Endodermal cell (in vitro differentiated cells): Measurements from ENCODE around the gene RIMBP2. TPM values are rescaled to one million over a fixed set of nuclear protein-coding genes. Genes with fewer than 3 reads are reported as not detected.

Experiments
- DNase-seq: peaks from one replicate; pipeline ENCODE4 v3.0.0-alpha.2; 2017
- H3K27ac ChIP-seq: 2 replicates; pipeline ENCODE4 v1.5.1; 2013; ENCODE audit warnings: mild to moderate bottlenecking, low read depth, low read length, moderate library complexity
- H3K27me3 ChIP-seq: 2 replicates; pipeline ENCODE4 v1.6.1; 2013; ENCODE audit warnings: mild to moderate bottlenecking, low read length, moderate library complexity; ENCODE audit not compliant: insufficient read depth, control insufficient read depth, poor library complexity, severe bottlenecking
- H3K36me3 ChIP-seq: 2 replicates; pipeline ENCODE4 v1.7.0; 2013; ENCODE audit warnings: mild to moderate bottlenecking, low read length, moderate library complexity; ENCODE audit not compliant: control insufficient read depth, insufficient read depth
- H3K4me1 ChIP-seq: one replicate; pipeline ENCODE4 v1.7.0; 2013; ENCODE audit warnings: low read length; ENCODE audit not compliant: control insufficient read depth, insufficient read depth
- H3K4me3 ChIP-seq: 2 replicates; pipeline ENCODE4 v1.5.1; 2013; ENCODE audit warnings: mild to moderate bottlenecking, low read length, moderate library complexity
- H3K9ac ChIP-seq: 2 replicates; pipeline ENCODE4 v1.6.1; 2013; ENCODE audit warnings: mild to moderate bottlenecking, low read length, moderate library complexity; ENCODE audit not compliant: poor library complexity, severe bottlenecking; ENCODE audit errors: extremely low read depth
- H3K9me3 ChIP-seq: 2 replicates; pipeline ENCODE4 v1.6.1; 2013; ENCODE audit warnings: mild to moderate bottlenecking, low read length, moderate library complexity; ENCODE audit not compliant: control insufficient read depth
- H3K27ac Mint-ChIP-seq: 2 replicates; pipeline ENCODE4 v1.8.0; 2020; ENCODE audit warnings: mixed read lengths
- H3K27me3 Mint-ChIP-seq: 2 replicates; pipeline ENCODE4 v1.8.0; 2021; ENCODE audit warnings: mild to moderate bottlenecking, mixed read lengths; ENCODE audit not compliant: insufficient read depth
- H3K36me3 Mint-ChIP-seq: 2 replicates; pipeline ENCODE4 v1.8.0; 2020; ENCODE audit warnings: low read depth, mixed read lengths
- H3K4me1 Mint-ChIP-seq: 2 replicates; pipeline ENCODE4 v1.8.0; 2020; ENCODE audit warnings: mixed read lengths
- H3K4me3 Mint-ChIP-seq: 2 replicates; pipeline ENCODE4 v1.8.0; 2020; ENCODE audit warnings: mild to moderate bottlenecking, moderate library complexity, mixed read lengths
- H3K9me3 Mint-ChIP-seq: 2 replicates; pipeline ENCODE4 v1.8.0; 2020; ENCODE audit warnings: mild to moderate bottlenecking, mixed read lengths
- CTCF ChIP-seq: fragments of 200-600 bp; sonication (generic); conservative IDR thresholded peaks from 2 replicates; pipeline ENCODE4 v1.5.0; 2021; ENCODE audit warnings: antibody characterized with exemption, mild to moderate bottlenecking
- WGBS, 2 experiments: methylation state at CpG; one replicate each; pipeline versions ENCODE4 v1.1.5 to v1.1.7; 2013; ENCODE audit warnings: missing lambda C conversion rate in 2 of 2, mixed read lengths in 1 of 2; ENCODE audit not compliant: insufficient coverage in 1 of 2, insufficient read length in 1 of 2; 5-methylcytosine and 5-hydroxymethylcytosine counted together
- total RNA-seq, 2 donors: library from RNA; stranded (reverse); fragmentation: NEBNext Ultra II Directional in 1 of 2; extraction: Animal tissue kit (Norgen Biotek cat#: 25700) in 1 of 2; gene quantifications; 2 replicates in 1 of 2; 3 replicates in 1 of 2; pipeline ENCODE4 v1.2.1, GENCODE V29; 2021

The RIMBP2 gene
- total RNA-seq, 2 donors from 2014 or later = 0.13 to 3.4 TPM

GRCh38 chr12:130667421-130667960 lies 48.6 kb downstream of the RIMBP2 start:
- no peak overlapping the region for H3K27ac Mint-ChIP-seq
- Histone ChIP-seq H3K27me3 (no peaks in the 10 kb centered on the region), H3K9ac (no peak overlapping the region), H3K9me3 (peaks cover 16% of the 10 kb centered on the region), H3K27ac (no peak overlapping the region), H3K4me3 (no peak overlapping the region), H3K4me1 (peaks cover 2% of the 10 kb centered on the region), H3K36me3 (no peaks in the 10 kb centered on the region)
- no peak for TF ChIP-seq CTCF
- peaks cover 10% of the 10 kb centered on the region for H3K27me3 Mint-ChIP-seq
- H3K4me1 Mint-ChIP-seq = no peaks in the 10 kb centered on the region
- no peak for DNase-seq
- H3K9me3 Mint-ChIP-seq = peaks cover 44% of the 10 kb centered on the region
- H3K4me3 Mint-ChIP-seq = no peak overlapping the region
- H3K36me3 Mint-ChIP-seq = peaks cover 2% of the 10 kb centered on the region
- 79 to 91% methylated on average over 4 to 7 of the region's 7 CpGs for WGBS, 2 experiments

- Histone ChIP-seq H3K9ac (no peak overlapping the region), H3K36me3 (no peaks in the 10 kb centered on the region), H3K9me3 (peaks cover 16% of the 10 kb centered on the region), H3K4me3 (no peak overlapping the region), H3K27ac (no peak overlapping the region), H3K27me3 (no peaks in the 10 kb centered on the region), H3K4me1 (no peaks in the 10 kb centered on the region)
- H3K27ac Mint-ChIP-seq = no peak overlapping the region
- no peaks in the 10 kb centered on the region for H3K4me1 Mint-ChIP-seq
- no peak for DNase-seq
- H3K27me3 Mint-ChIP-seq = peaks cover 10% of the 10 kb centered on the region
- H3K9me3 Mint-ChIP-seq = peaks cover 44% of the 10 kb centered on the region
- 67 to 88% methylated on average over 1 of the region's 1 CpG for WGBS, 2 experiments
- no peak overlapping the region for H3K4me3 Mint-ChIP-seq
- no peak for TF ChIP-seq CTCF
- H3K36me3 Mint-ChIP-seq = peaks cover 2% of the 10 kb centered on the region
Observed at GRCh38 chr12:130666645-130667044, 49.5 kb downstream of the RIMBP2 start.

GRCh38 chr12:130665753-130666152 lies 50.3 kb downstream of the RIMBP2 start:
- Mint-ChIP-seq H3K9me3 (peaks cover 44% of the 10 kb centered on the region), H3K27me3 (peaks cover 10% of the 10 kb centered on the region), H3K4me1 (no peaks in the 10 kb centered on the region), H3K36me3 (peaks cover 2% of the 10 kb centered on the region), H3K4me3 (no peak overlapping the region), H3K27ac (no peak overlapping the region)
- no peak for DNase-seq
- Histone ChIP-seq H3K4me1 (no peaks in the 10 kb centered on the region), H3K9me3 (peaks cover 16% of the 10 kb centered on the region), H3K36me3 (no peaks in the 10 kb centered on the region), H3K4me3 (no peak overlapping the region), H3K9ac (no peak overlapping the region), H3K27me3 (no peaks in the 10 kb centered on the region), H3K27ac (no peak overlapping the region)
- no peak for TF ChIP-seq CTCF
- 71 to 90% methylated on average over 1 of the region's 3 CpGs for WGBS, 2 experiments
